GM12878 (cell line): ENCODE measurements around the gene STAT3. TPM values are rescaled to one million over a fixed set of nuclear protein-coding genes. Genes with fewer than 3 reads are reported as not detected.

Source experiments
- CBX5 ChIP-seq: sonication (generic); IDR thresholded peaks from 2 replicates; pipeline ENCODE4 v1.6.1; 2016; ENCODE audit warnings: low read depth, moderate library complexity, mild to moderate bottlenecking, inconsistent platforms
- E2F8 ChIP-seq: fragments of 450-650 bp; IDR thresholded peaks from 2 replicates; pipeline ENCODE4 v1.6.1; 2018; ENCODE audit warnings: mild to moderate bottlenecking, low read depth, moderate library complexity; ENCODE audit not compliant: partially characterized antibody
- EGR1 ChIP-seq, 2 experiments: IDR thresholded peaks; 1 replicate in 1 of 2; 2 replicates in 1 of 2; pipeline ENCODE4 v1.6.1; 2011 to 2012; ENCODE audit warnings: low read depth in 2 of 2, low read length in 2 of 2, borderline replicate concordance in 1 of 2, mild to moderate bottlenecking in 1 of 2, moderate library complexity in 1 of 2
- MAX ChIP-seq: IDR thresholded peaks from 2 replicates; pipeline ENCODE4 v1.6.1; 2012; ENCODE audit warnings: low read depth, low read length, improper control_type of control experiment
- MLLT1 ChIP-seq: fragments of 450-650 bp; IDR thresholded peaks from 2 replicates; pipeline ENCODE4 v1.6.1; 2016; ENCODE audit warnings: mild to moderate bottlenecking
- NFXL1 ChIP-seq: fragments of 450-650 bp; IDR thresholded peaks from 2 replicates; pipeline ENCODE4 v1.6.1; 2017; ENCODE audit warnings: antibody characterized with exemption, mild to moderate bottlenecking, borderline replicate concordance
- RBBP5 ChIP-seq: fragments of 200-600 bp; sonication (generic); conservative IDR thresholded peaks from 2 replicates; pipeline ENCODE4 v1.6.1; 2016
- RCOR1 ChIP-seq: conservative IDR thresholded peaks from 2 replicates; pipeline ENCODE4 v1.6.1; 2012; ENCODE audit warnings: low read depth, low read length, improper control_type of control experiment
- STAT3 ChIP-seq: IDR thresholded peaks from 2 replicates; pipeline ENCODE4 v1.6.1; 2011; ENCODE audit warnings: low read depth, low read length, improper control_type of control experiment
- ZBTB40 ChIP-seq: fragments of 450-650 bp; IDR thresholded peaks from 2 replicates; pipeline ENCODE4 v1.6.1; 2016; ENCODE audit warnings: mild to moderate bottlenecking, moderate library complexity, borderline replicate concordance
- ZNF207 ChIP-seq: fragments of 450-650 bp; IDR thresholded peaks from 2 replicates; pipeline ENCODE4 v1.6.1; 2014; ENCODE audit warnings: antibody characterized with exemption, mild to moderate bottlenecking, borderline replicate concordance
- polyA plus RNA-seq, 11 experiments: library from polyadenylated mRNA; depleted of rRNA in 4 of 11; unstranded in 6 of 11; stranded (reverse) in 5 of 11; fragments of >200 nt; fragmentation: Nextera tagmentation in 4 of 11; fragmentation: Illumina TruSeq in 1 of 11; extraction: Ambion mirVana in 4 of 11; extraction: Trizol in 1 of 11; gene quantifications; 1 replicate in 1 of 11; 2 replicates in 10 of 11; pipeline versions ENCODE4 v1.2.1 to v1.2.3, GENCODE V29; 2011 to 2016; ENCODE audit warnings: inconsistent platforms in 2 of 11, missing spikeins in 2 of 11, low read depth in 1 of 11
- total RNA-seq, 4 experiments: library from RNA; depleted of rRNA in 3 of 4; stranded (reverse); fragments of >200 nt in 3 of 4; fragmentation: Illumina TruSeq in 1 of 4; extraction: Trizol in 1 of 4; gene quantifications; 2 replicates each; pipeline versions ENCODE4 v1.2.1 to v1.2.3, GENCODE V29; 2013 to 2021

Gene STAT3
- total and polyA plus RNA-seq, 10 of the 15 experiments (the other 5 are each of a cell fraction or from before 2014, with no cell fraction given), result 18.4 to 96.4 (median 60.9) TPM

GRCh38 chr17:42317266-42317845 lies 70.9 kb downstream of the STAT3 start (continued):
- no peak for TF ChIP-seq RCOR1
- TF ChIP-seq STAT3, result no peak
- TF ChIP-seq EGR1 (IDR thresholded peaks at IDR 0.05; ENCODE audit: borderline replicate concordance in 1 of 2, low read depth in 2 of 2, low read length in 2 of 2), result no peak
- no peak for TF ChIP-seq NFXL1
- TF ChIP-seq E2F8, result no peak
- no peak for TF ChIP-seq RBBP5
- no peak for TF ChIP-seq MLLT1
- TF ChIP-seq ZBTB40, result no peak
- TF ChIP-seq ZNF207, result no peak
- no peak for TF ChIP-seq CBX5
- TF ChIP-seq MAX, result no peak
